ENCODE results near the gene SAMD3. TPM values are rescaled to one million over a fixed set of nuclear protein-coding genes. Genes with fewer than 3 reads are reported as not detected.
"Not testable (repeated sequence)": the region's sequence is repeated elsewhere in the genome, so short reads cannot be mapped to it uniquely, and the experiment has no call there.

SAMD3 gene
- polyA plus RNA-seq, 1 of the 3 experiments (the other 2 are of a cell fraction) = 16.0 TPM

DNA sequence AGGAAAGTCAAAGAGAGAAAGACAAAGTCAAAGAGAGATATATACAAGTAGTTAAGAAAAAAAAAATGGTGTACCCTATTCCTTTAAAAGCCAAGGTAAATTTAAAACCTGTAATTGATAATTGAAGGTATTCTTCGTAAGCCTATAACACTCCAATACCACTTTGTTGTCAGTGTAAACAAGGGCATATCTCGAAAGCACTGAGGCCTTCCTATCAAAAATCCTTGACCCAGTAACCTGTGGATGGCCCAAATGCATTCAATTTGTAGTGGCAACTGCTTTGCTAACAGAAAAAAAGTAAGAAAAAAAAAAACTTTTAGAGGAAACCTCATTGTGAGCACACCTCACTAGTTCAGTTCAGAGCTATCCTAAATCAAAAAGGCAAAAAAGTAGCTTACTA is 39.3 kb upstream of the SAMD3 start (continued):
- TF ChIP-seq, protein P1, sequence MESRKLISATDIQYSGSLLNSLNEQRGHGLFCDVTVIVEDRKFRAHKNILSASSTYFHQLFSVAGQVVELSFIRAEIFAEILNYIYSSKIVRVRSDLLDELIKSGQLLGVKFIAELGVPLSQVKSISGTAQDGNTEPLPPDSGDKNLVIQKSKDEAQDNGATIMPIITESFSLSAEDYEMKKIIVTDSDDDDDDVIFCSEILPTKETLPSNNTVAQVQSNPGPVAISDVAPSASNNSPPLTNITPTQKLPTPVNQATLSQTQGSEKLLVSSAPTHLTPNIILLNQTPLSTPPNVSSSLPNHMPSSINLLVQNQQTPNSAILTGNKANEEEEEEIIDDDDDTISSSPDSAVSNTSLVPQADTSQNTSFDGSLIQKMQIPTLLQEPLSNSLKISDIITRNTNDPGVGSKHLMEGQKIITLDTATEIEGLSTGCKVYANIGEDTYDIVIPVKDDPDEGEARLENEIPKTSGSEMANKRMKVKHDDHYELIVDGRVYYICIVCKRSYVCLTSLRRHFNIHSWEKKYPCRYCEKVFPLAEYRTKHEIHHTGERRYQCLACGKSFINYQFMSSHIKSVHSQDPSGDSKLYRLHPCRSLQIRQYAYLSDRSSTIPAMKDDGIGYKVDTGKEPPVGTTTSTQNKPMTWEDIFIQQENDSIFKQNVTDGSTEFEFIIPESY (IDR thresholded peaks at IDR 0.05; ENCODE audit: borderline replicate concordance, low read depth) = no peak
- TF ChIP-seq, protein P2, sequence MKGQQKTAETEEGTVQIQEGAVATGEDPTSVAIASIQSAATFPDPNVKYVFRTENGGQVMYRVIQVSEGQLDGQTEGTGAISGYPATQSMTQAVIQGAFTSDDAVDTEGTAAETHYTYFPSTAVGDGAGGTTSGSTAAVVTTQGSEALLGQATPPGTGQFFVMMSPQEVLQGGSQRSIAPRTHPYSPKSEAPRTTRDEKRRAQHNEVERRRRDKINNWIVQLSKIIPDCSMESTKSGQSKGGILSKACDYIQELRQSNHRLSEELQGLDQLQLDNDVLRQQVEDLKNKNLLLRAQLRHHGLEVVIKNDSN (IDR thresholded peaks at IDR 0.05; ENCODE audit: borderline replicate concordance, low read depth) = no peak
- no peak for TF ChIP-seq EZH2phosphoT487 (IDR thresholded peaks at IDR 0.05; ENCODE audit: borderline replicate concordance, low read depth)
- no peak for TF ChIP-seq NFIC (IDR thresholded peaks at IDR 0.05; ENCODE audit: borderline replicate concordance)
- TF ChIP-seq JUND (IDR thresholded peaks at IDR 0.05) = no peak

DNA sequence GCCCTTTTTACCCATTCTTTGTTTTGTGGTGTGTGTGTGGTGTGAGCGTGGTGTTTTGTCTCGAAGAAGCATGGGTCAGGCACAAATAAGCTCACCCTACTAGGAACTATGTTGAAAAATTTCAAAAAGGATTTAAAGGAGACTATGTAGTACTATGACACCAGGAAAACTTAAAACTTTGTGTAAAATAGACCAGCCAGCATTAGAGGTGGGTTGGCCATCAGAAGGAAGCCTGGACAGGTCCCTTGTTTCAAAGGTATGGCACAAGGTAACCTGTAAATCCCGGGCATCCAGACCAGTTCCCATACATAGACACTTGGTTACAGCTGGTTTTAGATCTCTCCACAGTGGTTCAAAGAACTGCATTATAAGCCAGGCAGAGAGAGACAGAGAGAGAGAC is 38.8 kb upstream of the SAMD3 start:
- H2AFZ ChIP-seq (ENCODE audit: low read depth); H3K9me2 ChIP-seq; H3K4me3 ChIP-seq (ENCODE audit: low read depth in 2 of 2, low read length in 1 of 2); DNase-seq; H3K4me1 ChIP-seq (ENCODE audit: control insufficient read depth in 1 of 2, insufficient read depth in 2 of 2, low read depth in 1 of 2, low read length in 1 of 2); H3K9ac ChIP-seq; H3K27ac ChIP-seq (ENCODE audit: low read depth in 2 of 2, low read length in 1 of 2); CTCF ChIA-PET; H3K4me2 ChIP-seq; H3K9me3 ChIP-seq; H3K79me2 ChIP-seq (ENCODE audit: insufficient read depth); POLR2A ChIA-PET; H3K27me3 ChIP-seq (ENCODE audit: insufficient read depth); H4K20me1 ChIP-seq (ENCODE audit: insufficient read depth); H3K36me3 ChIP-seq (replicated peaks in 1 of 2; ENCODE audit: control insufficient read depth in 1 of 2, insufficient read depth in 2 of 2, low read length in 1 of 2); H3F3A ChIP-seq (replicated peaks; ENCODE audit: insufficient read depth): not testable (repeated sequence)
- 46% methylated on average over 3 of the region's 3 CpGs for WGBS (ENCODE audit: low lambda C conversion rate)

DNA sequence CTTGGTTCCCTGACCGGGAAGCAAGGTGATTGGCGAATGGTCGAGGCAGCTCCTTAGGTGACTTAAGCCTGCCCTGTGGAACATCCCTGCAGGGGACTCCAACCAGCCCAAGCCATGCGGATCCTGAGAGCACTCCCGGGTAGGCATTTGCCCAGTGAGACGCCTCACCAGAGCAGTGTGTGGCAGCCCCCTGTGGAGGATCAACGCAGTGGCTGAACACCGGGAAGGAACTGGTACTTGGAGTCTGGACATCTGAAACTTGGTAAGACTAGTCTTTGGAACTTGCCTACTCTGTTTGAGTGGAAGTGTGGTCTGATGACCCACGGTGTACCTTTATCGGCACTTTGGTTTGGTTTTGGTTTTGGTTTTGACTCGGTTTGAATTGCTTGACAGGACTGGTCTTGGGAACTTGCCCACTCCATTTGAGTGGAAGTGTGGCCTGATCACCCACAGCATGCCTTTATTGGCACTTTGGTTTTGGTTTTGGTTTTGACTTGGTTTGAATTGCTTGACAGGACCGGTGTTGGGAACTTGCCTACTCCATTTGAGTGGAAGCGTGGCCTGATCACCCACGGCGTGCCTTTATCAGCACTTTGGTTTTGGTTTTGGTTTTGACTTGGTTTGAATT is 38.0 kb upstream of the SAMD3 start:
- H3K27me3 ChIP-seq (ENCODE audit: insufficient read depth); DNase-seq; H3K9ac ChIP-seq; H3K4me1 ChIP-seq (ENCODE audit: control insufficient read depth in 1 of 2, insufficient read depth in 2 of 2, low read depth in 1 of 2, low read length in 1 of 2); H3F3A ChIP-seq (replicated peaks; ENCODE audit: insufficient read depth); H3K9me2 ChIP-seq; CTCF ChIA-PET; H3K4me3 ChIP-seq (ENCODE audit: low read depth in 2 of 2, low read length in 1 of 2); H3K27ac ChIP-seq (ENCODE audit: low read depth in 2 of 2, low read length in 1 of 2); H4K20me1 ChIP-seq (ENCODE audit: insufficient read depth); POLR2A ChIA-PET; H3K36me3 ChIP-seq (replicated peaks in 1 of 2; ENCODE audit: control insufficient read depth in 1 of 2, insufficient read depth in 2 of 2, low read length in 1 of 2); H3K9me3 ChIP-seq; H3K4me2 ChIP-seq; H2AFZ ChIP-seq (ENCODE audit: low read depth); H3K79me2 ChIP-seq (ENCODE audit: insufficient read depth): not testable (repeated sequence)
- WGBS (ENCODE audit: low lambda C conversion rate) = 85% methylated on average over 14 of the region's 15 CpGs

DNA sequence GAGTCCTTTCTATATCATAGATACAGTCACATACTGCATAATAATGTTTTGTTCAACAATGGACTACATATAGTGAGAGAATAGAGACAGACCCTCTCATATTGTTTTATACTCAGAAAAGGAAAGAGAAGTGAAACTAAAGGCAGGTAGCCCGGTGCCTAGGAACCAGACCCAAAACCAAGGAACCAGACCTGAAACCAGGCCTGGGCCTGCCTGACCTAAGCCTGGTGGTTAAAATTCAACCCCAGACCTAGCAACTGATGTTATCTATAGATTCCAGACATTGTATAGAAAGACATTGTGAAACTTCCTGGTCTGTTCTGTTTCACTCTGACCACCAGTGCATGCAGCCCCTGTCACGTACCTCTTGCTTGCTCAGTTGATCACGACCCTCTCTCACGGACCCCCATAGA is 37.3 kb upstream of the SAMD3 start:
- H4K20me1 ChIP-seq (ENCODE audit: insufficient read depth); H3F3A ChIP-seq (replicated peaks; ENCODE audit: insufficient read depth); H3K9me3 ChIP-seq; H3K4me1 ChIP-seq (ENCODE audit: control insufficient read depth in 1 of 2, insufficient read depth in 2 of 2, low read depth in 1 of 2, low read length in 1 of 2); H3K9me2 ChIP-seq; H3K4me3 ChIP-seq (ENCODE audit: low read depth in 2 of 2, low read length in 1 of 2); H2AFZ ChIP-seq (ENCODE audit: low read depth); H3K4me2 ChIP-seq; H3K79me2 ChIP-seq (ENCODE audit: insufficient read depth); CTCF ChIA-PET; H3K9ac ChIP-seq; H3K36me3 ChIP-seq (replicated peaks in 1 of 2; ENCODE audit: control insufficient read depth in 1 of 2, insufficient read depth in 2 of 2, low read length in 1 of 2); DNase-seq; H3K27me3 ChIP-seq (ENCODE audit: insufficient read depth); POLR2A ChIA-PET; H3K27ac ChIP-seq (ENCODE audit: low read depth in 2 of 2, low read length in 1 of 2): not testable (repeated sequence)
- 58% methylated on average over 4 of the region's 4 CpGs for WGBS (ENCODE audit: low lambda C conversion rate)
